OCI-LY7 (cell line): ENCODE data around the gene KCNMB2. TPM values are rescaled to one million over a fixed set of nuclear protein-coding genes. Genes with fewer than 3 reads are reported as not detected.

Experiments used
- BruUV-seq: library from RNA; stranded (reverse); fragments of 400-500 nt; replicated peaks from 2 replicates; lab custom pipeline; 2021; lab: Mats Ljungman, UMichigan
- CTCF ChIA-PET: fragments of 300-600 bp; sonication (Branson Sonifier 250); formaldehyde crosslinking; loops from one replicate; lab custom pipeline; 2022; ENCODE audit warnings: antibody characterized with exemption; ENCODE audit not compliant: unreplicated experiment; lab: Charles Lee
- POLR2A ChIA-PET: fragments of 300-600 bp; sonication (Branson Sonifier 250); formaldehyde crosslinking; loops from one replicate; lab custom pipeline; 2022; ENCODE audit warnings: antibody characterized with exemption; lab: Charles Lee
- DNase-seq: peaks from one replicate; pipeline ENCODE4 v3.0.0-alpha.2; 2015; ENCODE audit warnings: low spot score
- H2AFZ ChIP-seq: fragments of 200-600 bp; sonication (generic), shearing (Covaris generic); 2 replicates; pipeline ENCODE4 v1.6.1; 2014; ENCODE audit warnings: mild to moderate bottlenecking, antibody characterized with exemption, low read length, moderate library complexity
- H3K27ac ChIP-seq: fragments of 200-600 bp; sonication (generic); 2 replicates; pipeline ENCODE4 v1.5.1; 2014; ENCODE audit warnings: mixed run types, low read depth, mild to moderate bottlenecking, moderate library complexity, low read length, inconsistent platforms; ENCODE audit not compliant: poor library complexity, severe bottlenecking
- H3K36me3 ChIP-seq: fragments of 200-600 bp; sonication (generic); 2 replicates; pipeline ENCODE4 v1.6.1; 2014; ENCODE audit warnings: mild to moderate bottlenecking, antibody characterized with exemption, low read length, moderate library complexity, mixed read lengths; ENCODE audit not compliant: insufficient read depth
- H3K4me1 ChIP-seq: fragments of 200-600 bp; sonication (generic); 2 replicates; pipeline ENCODE4 v1.5.1; 2014; ENCODE audit warnings: mild to moderate bottlenecking, low read length; ENCODE audit not compliant: insufficient read depth, poor library complexity, severe bottlenecking
- H3K4me2 ChIP-seq: fragments of 200-600 bp; sonication (generic); 2 replicates; pipeline ENCODE4 v1.6.1; 2014; ENCODE audit warnings: mild to moderate bottlenecking, low read length
- H3K4me3 ChIP-seq: fragments of 200-600 bp; sonication (generic); 2 replicates; pipeline ENCODE4 v1.5.1; 2014; ENCODE audit warnings: mild to moderate bottlenecking, low read depth, low read length; ENCODE audit not compliant: poor library complexity, severe bottlenecking
- H3K79me2 ChIP-seq: fragments of 200-600 bp; sonication (generic); 2 replicates; pipeline ENCODE4 v1.6.1; 2016; ENCODE audit warnings: low read depth, mild to moderate bottlenecking, low read length, moderate library complexity, mixed read lengths; ENCODE audit not compliant: insufficient read depth
- H3K9me2 ChIP-seq: fragments of 200-600 bp; sonication (generic); 2 replicates; pipeline ENCODE4 v1.6.1; 2016; ENCODE audit warnings: mild to moderate bottlenecking, low read length, mixed read lengths; ENCODE audit not compliant: insufficient read depth
- H3K9me3 ChIP-seq: fragments of 200-600 bp; sonication (generic); 2 replicates; pipeline ENCODE4 v1.6.1; 2014; ENCODE audit warnings: mild to moderate bottlenecking, mixed run types, low read length, mixed read lengths
- H4K20me1 ChIP-seq: fragments of 200-600 bp; sonication (generic); 2 replicates; pipeline ENCODE4 v1.6.1; 2014; ENCODE audit warnings: mild to moderate bottlenecking, antibody characterized with exemption, low read length, moderate library complexity, mixed read lengths; ENCODE audit not compliant: insufficient read depth
- EZH2phosphoT487 ChIP-seq: fragments of 200-600 bp; sonication (generic); IDR thresholded peaks from 2 replicates; pipeline ENCODE4 v1.6.1; 2018; ENCODE audit warnings: low read depth, borderline replicate concordance, mild to moderate bottlenecking, mixed run types, antibody characterized with exemption, low read length, moderate library complexity, mixed read lengths
- intact Hi-C: fragments of 100-400 bp; cut with micrococcal nuclease; formaldehyde crosslinking; loops from one replicate; pipeline ENCODE4 v1.10.0; 2022; ENCODE audit not compliant: unreplicated experiment
- total RNA-seq, 2 experiments: library from RNA; depleted of rRNA in 1 of 2; stranded (reverse); fragments of >200 nt in 1 of 2; shearing (Covaris generic) in 1 of 2; gene quantifications; 2 replicates each; pipeline ENCODE4 v1.2.3, GENCODE V29; 2014 to 2022
- TF ChIP-seq, protein P1 (sequence below): fragments of 200-600 bp; sonication (generic); conservative IDR thresholded peaks from 2 replicates; pipeline ENCODE4 v1.5.1; 2014; ENCODE audit warnings: mild to moderate bottlenecking, antibody characterized with exemption, low read length, moderate library complexity, mixed read lengths

The KCNMB2 gene
- total RNA-seq, 2 experiments from 2014 or later, result not detected

DNA sequence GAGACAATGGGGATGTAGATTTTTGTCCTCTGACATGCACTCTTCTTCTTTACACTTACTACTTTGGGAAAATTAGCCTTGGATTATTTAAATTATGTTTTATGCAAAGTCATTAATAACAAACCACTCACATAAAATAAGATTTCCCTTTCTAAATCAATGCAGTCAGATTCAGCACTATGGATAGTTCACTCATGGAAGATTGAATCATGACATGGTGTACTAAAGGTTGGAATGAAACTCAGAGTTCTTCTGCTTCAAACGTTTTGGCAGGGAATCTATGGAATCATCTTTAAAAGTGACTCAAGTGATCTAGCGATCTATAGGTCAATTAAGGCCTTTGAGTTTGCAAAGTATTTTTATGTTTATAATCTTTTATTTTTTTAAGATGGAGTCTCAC lies 154.3 kb downstream of the KCNMB2 start:
- no peaks in the 10 kb centered on the region for H3K9me2 ChIP-seq
- CTCF ChIA-PET, result no interaction called here
- H3K36me3 ChIP-seq, result no peaks in the 10 kb centered on the region
- H3K9me3 ChIP-seq, result no peaks in the 10 kb centered on the region
- no peak for TF ChIP-seq EZH2phosphoT487
- no peaks in the 10 kb centered on the region for H3K4me1 ChIP-seq
- POLR2A ChIA-PET, result no interaction called here
- H3K79me2 ChIP-seq, result no peaks in the 10 kb centered on the region
- intact Hi-C loops, result no loop called here
- no peak overlapping the region for H2AFZ ChIP-seq
- no peak overlapping the region for H3K4me3 ChIP-seq
- H3K27ac ChIP-seq, result no peak overlapping the region
- no peak overlapping the region for H3K4me2 ChIP-seq
- BruUV-seq, result no TSS peak
- H4K20me1 ChIP-seq, result no peaks in the 10 kb centered on the region
- DNase-seq, result no peak

DNA sequence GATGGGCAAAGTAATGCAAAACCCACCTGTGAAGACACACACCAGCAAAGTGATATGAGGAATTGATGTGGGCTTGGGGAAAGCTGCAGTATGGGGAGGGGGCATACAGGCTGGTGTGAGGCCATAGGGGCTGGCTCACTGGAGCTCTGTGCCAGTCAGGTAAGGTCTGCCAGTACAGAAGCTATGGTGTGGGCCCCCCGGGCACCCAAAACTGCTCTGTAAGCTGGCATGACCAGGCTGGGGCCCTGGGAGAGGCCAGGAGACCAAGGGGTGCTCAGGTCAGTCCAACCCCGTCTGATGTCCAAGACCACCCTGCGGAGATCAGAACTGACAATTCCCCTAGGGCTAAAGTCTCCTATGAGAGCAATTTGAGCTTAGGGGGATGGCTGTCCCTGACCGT lies 163.1 kb downstream of the KCNMB2 start:
- CTCF ChIA-PET, result no interaction called here
- H4K20me1 ChIP-seq, result no peaks in the 10 kb centered on the region
- TF ChIP-seq, protein P1, sequence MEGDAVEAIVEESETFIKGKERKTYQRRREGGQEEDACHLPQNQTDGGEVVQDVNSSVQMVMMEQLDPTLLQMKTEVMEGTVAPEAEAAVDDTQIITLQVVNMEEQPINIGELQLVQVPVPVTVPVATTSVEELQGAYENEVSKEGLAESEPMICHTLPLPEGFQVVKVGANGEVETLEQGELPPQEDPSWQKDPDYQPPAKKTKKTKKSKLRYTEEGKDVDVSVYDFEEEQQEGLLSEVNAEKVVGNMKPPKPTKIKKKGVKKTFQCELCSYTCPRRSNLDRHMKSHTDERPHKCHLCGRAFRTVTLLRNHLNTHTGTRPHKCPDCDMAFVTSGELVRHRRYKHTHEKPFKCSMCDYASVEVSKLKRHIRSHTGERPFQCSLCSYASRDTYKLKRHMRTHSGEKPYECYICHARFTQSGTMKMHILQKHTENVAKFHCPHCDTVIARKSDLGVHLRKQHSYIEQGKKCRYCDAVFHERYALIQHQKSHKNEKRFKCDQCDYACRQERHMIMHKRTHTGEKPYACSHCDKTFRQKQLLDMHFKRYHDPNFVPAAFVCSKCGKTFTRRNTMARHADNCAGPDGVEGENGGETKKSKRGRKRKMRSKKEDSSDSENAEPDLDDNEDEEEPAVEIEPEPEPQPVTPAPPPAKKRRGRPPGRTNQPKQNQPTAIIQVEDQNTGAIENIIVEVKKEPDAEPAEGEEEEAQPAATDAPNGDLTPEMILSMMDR, result no peak
- TF ChIP-seq EZH2phosphoT487, result no peak
- BruUV-seq, result no TSS peak
- no peaks in the 10 kb centered on the region for H3K9me3 ChIP-seq
- H3K79me2 ChIP-seq, result no peaks in the 10 kb centered on the region
- H3K36me3 ChIP-seq, result no peaks in the 10 kb centered on the region
- intact Hi-C loops, result no loop called here
- H3K4me2 ChIP-seq, result no peak overlapping the region
- POLR2A ChIA-PET, result interaction anchor here (0.9 to 1.0 kb wide), 2 partner anchors 8 to 25 kb away, joined by 3 to 6 read pairs; no protein-coding TSS in a partner anchor
- H3K4me3 ChIP-seq, result no peak overlapping the region
- no peak overlapping the region for H2AFZ ChIP-seq
- DNase-seq, result no peak
- no peak overlapping the region for H3K27ac ChIP-seq
- H3K4me1 ChIP-seq, result no peaks in the 10 kb centered on the region
- H3K9me2 ChIP-seq, result no peaks in the 10 kb centered on the region

DNA sequence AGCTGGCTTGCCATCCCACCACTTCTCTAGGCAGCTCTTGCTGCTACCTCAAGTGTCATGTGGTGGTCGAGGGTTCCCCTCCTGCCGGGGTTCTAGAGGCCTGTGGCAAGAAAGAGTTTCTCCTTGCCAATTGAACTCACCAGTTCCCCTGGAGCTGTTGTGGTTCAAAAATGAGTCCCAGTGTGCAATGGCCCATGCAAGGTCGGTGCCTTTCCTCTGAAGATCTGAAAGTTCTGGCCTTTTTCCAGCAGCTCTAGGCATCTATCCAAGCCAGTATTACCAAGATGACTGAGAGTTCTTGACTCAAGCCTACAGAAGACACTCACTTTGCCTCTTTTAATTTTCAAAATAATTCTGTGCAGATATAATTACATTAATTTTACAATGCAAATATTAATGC lies 163.6 kb downstream of the KCNMB2 start:
- no peak overlapping the region for H3K4me2 ChIP-seq
- H3K9me3 ChIP-seq, result no peaks in the 10 kb centered on the region
- H3K79me2 ChIP-seq, result no peaks in the 10 kb centered on the region
- no peaks in the 10 kb centered on the region for H3K36me3 ChIP-seq
- TF ChIP-seq, protein P1, result no peak
- TF ChIP-seq EZH2phosphoT487, result no peak
- no peaks in the 10 kb centered on the region for H3K4me1 ChIP-seq
- H3K9me2 ChIP-seq, result no peaks in the 10 kb centered on the region
- CTCF ChIA-PET, result no interaction called here
- no peak overlapping the region for H3K27ac ChIP-seq
- no peak overlapping the region for H3K4me3 ChIP-seq
- no peaks in the 10 kb centered on the region for H4K20me1 ChIP-seq
- BruUV-seq, result no TSS peak
- DNase-seq, result no peak
- POLR2A ChIA-PET, result interaction anchor here (0.9 to 1.0 kb wide), 2 partner anchors 8 to 25 kb away, joined by 3 to 6 read pairs; no protein-coding TSS in a partner anchor
- no peak overlapping the region for H2AFZ ChIP-seq
- intact Hi-C loops, result no loop called here
